IMR-90 (cell line): Measurements from ENCODE around the gene SIM2. TPM values are rescaled to one million over a fixed set of nuclear protein-coding genes. Genes with fewer than 3 reads are reported as not detected.

Experiments used
- ATAC-seq: fragments of 200-7000 bp; cut with Tn5 transposase; 2 replicates; pipeline ENCODE4 v1.9.1; 2020; ENCODE audit warnings: low read depth, mild to moderate bottlenecking, moderate library complexity
- BruUV-seq: library from RNA; stranded (reverse); fragments of 400-500 nt; replicated peaks from 2 replicates; lab custom pipeline; 2021; lab: Mats Ljungman, UMichigan
- CTCF ChIA-PET: fragments of 300-600 bp; formaldehyde crosslinking; extraction: SDS; loops from one replicate; lab custom pipeline; 2021; ENCODE audit warnings: antibody characterized with exemption; lab: Yijun Ruan, JAX
- POLR2A ChIA-PET: fragments of 300-600 bp; sonication (Branson Sonifier 250); formaldehyde crosslinking; loops from one replicate; lab custom pipeline; 2022; ENCODE audit warnings: antibody characterized with exemption; ENCODE audit not compliant: unreplicated experiment; lab: Charles Lee
- DNase-seq: peaks from one replicate; pipeline ENCODE4 v3.0.0; 2013
- H2AFZ ChIP-seq: replicated peaks from 2 replicates; pipeline ENCODE3; 2013; ENCODE audit warnings: low read length, mild to moderate bottlenecking; ENCODE audit not compliant: poor library complexity
- H2AK5ac ChIP-seq: 2 replicates; pipeline ENCODE4 v1.6.1; 2013; ENCODE audit warnings: low read depth, low read length, inconsistent platforms
- H2AK9ac ChIP-seq: replicated peaks from 2 replicates; pipeline ENCODE3; 2013; ENCODE audit warnings: mild to moderate bottlenecking, low read depth, low read length, moderate library complexity; ENCODE audit not compliant: poor library complexity
- H2BK120ac ChIP-seq: 2 replicates; pipeline ENCODE4 v1.6.1; 2013; ENCODE audit warnings: low read depth, low read length, inconsistent platforms
- H2BK15ac ChIP-seq: 3 replicates; pipeline ENCODE4 v1.6.1; 2013; ENCODE audit warnings: low read depth, low read length, inconsistent platforms
- H2BK20ac ChIP-seq: 2 replicates; pipeline ENCODE4 v1.6.1; 2013; ENCODE audit warnings: low read depth, mild to moderate bottlenecking, inconsistent platforms, low read length, moderate library complexity
- H2BK5ac ChIP-seq: 2 replicates; pipeline ENCODE4 v1.6.1; 2013; ENCODE audit warnings: mild to moderate bottlenecking, low read depth, low read length, inconsistent platforms; ENCODE audit not compliant: poor library complexity, severe bottlenecking
- H3K14ac ChIP-seq: replicated peaks from 2 replicates; pipeline ENCODE4 v1.6.1; 2013; ENCODE audit warnings: low read depth, low read length, inconsistent platforms
- H3K18ac ChIP-seq: 2 replicates; pipeline ENCODE4 v1.6.1; 2013; ENCODE audit warnings: low read depth, low read length, control low read depth
- H3K23ac ChIP-seq: 2 replicates; pipeline ENCODE4 v1.6.1; 2013; ENCODE audit warnings: low read depth, low read length, inconsistent platforms
- H3K27ac ChIP-seq: 2 replicates; pipeline ENCODE4 v1.5.1; 2013; ENCODE audit warnings: mild to moderate bottlenecking, control low read depth, low read length; ENCODE audit not compliant: insufficient read depth
- H3K27me3 ChIP-seq: 2 replicates; pipeline ENCODE4 v1.6.1; 2013; ENCODE audit warnings: low read length; ENCODE audit not compliant: control insufficient read depth, insufficient read depth
- H3K36me3 ChIP-seq: 2 replicates; pipeline ENCODE4 v1.6.1; 2013; ENCODE audit warnings: low read length, mixed read lengths; ENCODE audit not compliant: control insufficient read depth, insufficient read depth
- H3K4ac ChIP-seq: 2 replicates; pipeline ENCODE4 v1.6.1; 2013; ENCODE audit warnings: low read depth, low read length, inconsistent platforms
- H3K4me1 ChIP-seq: 2 replicates; pipeline ENCODE4 v1.6.1; 2013; ENCODE audit warnings: low read length, mixed read lengths; ENCODE audit not compliant: control insufficient read depth, insufficient read depth
- H3K4me2 ChIP-seq: 2 replicates; pipeline ENCODE4 v1.6.1; 2013; ENCODE audit warnings: low read depth, mild to moderate bottlenecking, control low read depth, low read length, moderate library complexity
- H3K4me3 ChIP-seq: 2 replicates; pipeline ENCODE4 v1.5.1; 2013; ENCODE audit warnings: low read depth, mild to moderate bottlenecking, control low read depth, low read length, moderate library complexity; ENCODE audit not compliant: insufficient read depth
- H3K56ac ChIP-seq: 2 replicates; pipeline ENCODE4 v1.6.1; 2013; ENCODE audit warnings: low read length, inconsistent platforms; ENCODE audit not compliant: insufficient read depth; ENCODE audit errors: extremely low read depth
- H3K79me1 ChIP-seq, 2 experiments: 2 replicates each; pipeline ENCODE4 v1.6.1; 2013; ENCODE audit warnings: low read length in 2 of 2, inconsistent platforms in 1 of 2, low read depth in 1 of 2
- H3K9ac ChIP-seq: 2 replicates; pipeline ENCODE4 v1.6.1; 2013; ENCODE audit warnings: low read depth, low read length, control low read depth
- H3K9me1 ChIP-seq: 2 replicates; pipeline ENCODE4 v1.6.1; 2013; ENCODE audit warnings: low read length, inconsistent platforms; ENCODE audit not compliant: insufficient read depth
- H3K9me3 ChIP-seq: 2 replicates; pipeline ENCODE4 v1.6.1; 2013; ENCODE audit warnings: low read length; ENCODE audit not compliant: control insufficient read depth, insufficient read depth
- H4K20me1 ChIP-seq: 2 replicates; pipeline ENCODE4 v1.6.1; 2013; ENCODE audit warnings: low read length, inconsistent platforms; ENCODE audit not compliant: insufficient read depth
- H4K5ac ChIP-seq: 2 replicates; pipeline ENCODE4 v1.6.1; 2013; ENCODE audit warnings: mild to moderate bottlenecking, low read depth, low read length, control low read depth
- H4K8ac ChIP-seq, 2 experiments: 2 replicates each; pipeline ENCODE4 v1.6.1; 2013; ENCODE audit warnings: low read depth in 2 of 2, low read length in 2 of 2, control low read depth in 1 of 2, inconsistent platforms in 1 of 2
- H4K91ac ChIP-seq: 2 replicates; pipeline ENCODE4 v1.6.1; 2013; ENCODE audit warnings: low read depth, low read length, inconsistent platforms; ENCODE audit not compliant: insufficient read depth
- CHD1 ChIP-seq: IDR thresholded peaks from 2 replicates; pipeline ENCODE4 v1.6.1; 2012; ENCODE audit warnings: low read depth, low read length, improper control_type of control experiment
- CTCF ChIP-seq: conservative IDR thresholded peaks from 2 replicates; pipeline ENCODE4 v1.5.1; 2012; ENCODE audit warnings: mild to moderate bottlenecking, low read depth, low read length, improper control_type of control experiment
- MAFK ChIP-seq: IDR thresholded peaks from 2 replicates; pipeline ENCODE4 v1.6.1; 2012; ENCODE audit warnings: low read depth, low read length, improper control_type of control experiment
- MAZ ChIP-seq: IDR thresholded peaks from 2 replicates; pipeline ENCODE4 v1.6.1; 2012; ENCODE audit warnings: low read depth, mild to moderate bottlenecking, low read length, improper control_type of control experiment, moderate library complexity, borderline replicate concordance
- MXI1 ChIP-seq: IDR thresholded peaks from 2 replicates; pipeline ENCODE4 v1.6.1; 2012; ENCODE audit warnings: low read depth, mild to moderate bottlenecking, low read length, moderate library complexity, borderline replicate concordance
- NFE2L2 ChIP-seq: fragments of 150-350 bp; IDR thresholded peaks from 2 replicates; pipeline ENCODE4 v1.6.1; 2016; ENCODE audit warnings: low read depth, mild to moderate bottlenecking, low read length
- POLR2A ChIP-seq: IDR thresholded peaks from 2 replicates; pipeline ENCODE4 v1.6.1; 2012; ENCODE audit warnings: mild to moderate bottlenecking, low read depth, low read length
- RAD21 ChIP-seq: IDR thresholded peaks from 2 replicates; pipeline ENCODE4 v1.6.1; 2012; ENCODE audit warnings: low read length, improper control_type of control experiment
- RFX5 ChIP-seq: IDR thresholded peaks from 2 replicates; pipeline ENCODE4 v1.8.0; 2012; ENCODE audit warnings: low read depth, mild to moderate bottlenecking, low read length, moderate library complexity
- WGBS, 2 experiments: methylation state at CpG; one replicate each; pipeline versions ENCODE4 v1.1.5 to v1.1.7; 2013; ENCODE audit warnings: missing lambda C conversion rate in 2 of 2; ENCODE audit not compliant: insufficient read length in 1 of 2; ENCODE audit errors: extremely low coverage in 2 of 2; 5-methylcytosine and 5-hydroxymethylcytosine counted together
- dilution Hi-C: fragments of 300-500 bp; cut with HindIII; formaldehyde crosslinking; loops from one replicate; pipeline ENCODE4 v1.14.3; 2018; ENCODE audit warnings: low sequenced_read_pairs; ENCODE audit not compliant: unreplicated experiment
- in situ Hi-C: fragments of 300-500 bp; cut with MboI; formaldehyde crosslinking; loops from 3 replicates; pipeline ENCODE4 v1.14.3; 2019; ENCODE audit warnings: low sequenced_read_pairs, inconsistent platforms, mixed read lengths
- intact Hi-C: fragments of 100-400 bp; cut with micrococcal nuclease; formaldehyde crosslinking; loops from 2 replicates; pipeline ENCODE4 v1.10.0; 2022
- polyA plus RNA-seq, 3 experiments: library from polyadenylated mRNA; depleted of rRNA; stranded (reverse); fragments of >200 nt; gene quantifications; 2 replicates each; pipeline ENCODE4 v1.2.3, GENCODE V29; 2012; ENCODE audit warnings: low replicate concordance in 1 of 3
- total RNA-seq: library from RNA; depleted of rRNA; stranded (reverse); fragments of >200 nt; gene quantifications from 2 replicates; pipeline ENCODE4 v1.2.3, GENCODE V29; 2012

Gene SIM2
- total and polyA plus RNA-seq, 2 of the 4 experiments (the other 2 are of a cell fraction): 2.2 to 7.5 TPM

- dilution Hi-C loops (no loop called here), in situ Hi-C loops (no loop called here), intact Hi-C loops (no loop called here)
- H3K9ac ChIP-seq: no peak overlapping the region
- H3K4me2 ChIP-seq: no peak overlapping the region
- no peak overlapping the region for H3K4me3 ChIP-seq
- TF ChIP-seq NFE2L2 (no peak), MXI1 (no peak), RFX5 (no peak), MAZ (no peak), RAD21 (no peak), POLR2A (no peak), CHD1 (no peak), MAFK (no peak), CTCF (no peak)
- no peak overlapping the region for H3K18ac ChIP-seq
- H2BK20ac ChIP-seq: no peak overlapping the region
- CTCF ChIA-PET: no interaction called here
- no peak overlapping the region for H2BK15ac ChIP-seq
- WGBS, 2 experiments: 89% methylated on average over 7 of the region's 30 CpGs; no CpG with 5 or more reads in 1 of the 2 experiments
- H3K4me1 ChIP-seq: no peaks in the 10 kb centered on the region
- H3K36me3 ChIP-seq: no peaks in the 10 kb centered on the region
- H4K91ac ChIP-seq: no peak overlapping the region
- H2BK5ac ChIP-seq: no peak overlapping the region
- H3K23ac ChIP-seq: no peak overlapping the region
- H4K5ac ChIP-seq: no peak overlapping the region
- no peaks in the 10 kb centered on the region for H4K20me1 ChIP-seq
- H2AK5ac ChIP-seq: no peak overlapping the region
- H3K14ac ChIP-seq: no peak overlapping the region
- DNase-seq (no peak), ATAC-seq (no peak)
- H3K56ac ChIP-seq: no peak overlapping the region
- no TSS peak for BruUV-seq
- H2AK9ac ChIP-seq: no peak overlapping the region
- H3K9me3 ChIP-seq: no peaks in the 10 kb centered on the region
- H3K27ac ChIP-seq: no peak overlapping the region
- H3K4ac ChIP-seq: no peak overlapping the region
- POLR2A ChIA-PET: no interaction called here
- H3K27me3 ChIP-seq: peaks cover 42% of the 10 kb centered on the region
- peaks cover 2% of the 10 kb centered on the region; the same call in 1 of the 2 replicates for H3K9me1 ChIP-seq
- H2AFZ ChIP-seq: no peak overlapping the region
- H4K8ac ChIP-seq: no peak overlapping the region
- H3K79me1 ChIP-seq: peaks cover 0 to 7% of the 10 kb centered on the region in 2 experiments; a peak in 2 of 4 replicates
- H2BK120ac ChIP-seq: no peak overlapping the region
Observed at GRCh38 chr21:36730291-36731281, 31.7 kb downstream of the SIM2 start.
